Bronchial smooth muscle cell (primary cell): Measurements from ENCODE around the gene GADL1. TPM values are rescaled to one million over a fixed set of nuclear protein-coding genes. Genes with fewer than 3 reads are reported as not detected.

Experiments
- total RNA-seq: library from RNA; depleted of rRNA; stranded (reverse); fragments of >200 nt; gene quantifications from 2 replicates; pipeline ENCODE4 v1.2.1, GENCODE V29; 2014

The GADL1 gene
- total RNA-seq: 1.1 and 1.9 TPM in 2 replicates

GRCh38 chr3:30894521-30895251 lies at the start of gene GADL1:
Gene GADL1 (minus strand): TSS chr3:30894661. CDS start chr3:30894614, 47 bp downstream.

